NCI-H226 (cell line): ENCODE results near the gene RIC3.
A peak's percentile ranks its signal among the peaks of the same experiment; 100 is the strongest.

Experiments
- DNase-seq: peaks from one replicate; pipeline ENCODE4 v3.0.0-alpha.2; 2015

The RIC3 gene, protein sequence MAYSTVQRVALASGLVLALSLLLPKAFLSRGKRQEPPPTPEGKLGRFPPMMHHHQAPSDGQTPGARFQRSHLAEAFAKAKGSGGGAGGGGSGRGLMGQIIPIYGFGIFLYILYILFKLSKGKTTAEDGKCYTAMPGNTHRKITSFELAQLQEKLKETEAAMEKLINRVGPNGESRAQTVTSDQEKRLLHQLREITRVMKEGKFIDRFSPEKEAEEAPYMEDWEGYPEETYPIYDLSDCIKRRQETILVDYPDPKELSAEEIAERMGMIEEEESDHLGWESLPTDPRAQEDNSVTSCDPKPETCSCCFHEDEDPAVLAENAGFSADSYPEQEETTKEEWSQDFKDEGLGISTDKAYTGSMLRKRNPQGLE

DNA sequence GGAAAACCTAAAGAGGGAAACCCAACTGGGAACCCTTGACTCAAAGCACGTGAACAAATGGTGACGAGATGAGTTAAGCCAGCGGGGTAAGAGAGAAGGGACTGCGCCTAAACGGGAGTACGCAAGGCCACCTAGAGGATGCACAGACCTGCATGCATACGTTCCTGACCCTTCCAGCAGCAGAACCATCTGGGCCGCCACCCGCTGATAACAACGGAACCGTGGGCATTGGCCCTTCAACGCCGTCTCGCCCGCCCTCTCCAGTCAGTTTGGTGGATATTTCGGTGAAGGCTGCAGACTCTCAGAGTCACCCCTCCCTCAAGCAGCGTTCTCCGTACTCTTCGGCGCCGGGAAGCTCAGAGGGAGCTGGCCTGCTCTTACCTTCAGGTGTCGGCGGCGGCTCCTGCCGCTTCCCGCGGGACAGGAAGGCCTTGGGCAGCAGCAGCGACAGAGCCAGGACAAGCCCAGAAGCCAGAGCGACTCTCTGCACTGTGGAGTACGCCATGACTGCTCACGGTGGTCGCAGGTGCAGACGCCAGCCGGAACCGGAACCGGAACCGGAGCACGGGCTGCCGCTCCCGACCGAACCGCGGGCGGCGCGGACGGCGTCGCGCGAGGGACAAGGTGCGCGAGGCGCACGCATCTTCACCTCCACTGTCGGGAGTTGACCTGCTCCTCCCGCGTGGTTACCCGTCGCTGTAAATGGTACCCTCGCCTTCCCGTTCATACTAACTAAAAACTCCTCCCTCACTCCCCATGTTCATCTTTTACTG, at the start of gene RIC3:
RIC3 (minus strand) TSS at position 541 of the 773 bp plus-strand sequence; CDS start at position 505, 36 bp downstream.
- DNase-seq = no peak

DNA sequence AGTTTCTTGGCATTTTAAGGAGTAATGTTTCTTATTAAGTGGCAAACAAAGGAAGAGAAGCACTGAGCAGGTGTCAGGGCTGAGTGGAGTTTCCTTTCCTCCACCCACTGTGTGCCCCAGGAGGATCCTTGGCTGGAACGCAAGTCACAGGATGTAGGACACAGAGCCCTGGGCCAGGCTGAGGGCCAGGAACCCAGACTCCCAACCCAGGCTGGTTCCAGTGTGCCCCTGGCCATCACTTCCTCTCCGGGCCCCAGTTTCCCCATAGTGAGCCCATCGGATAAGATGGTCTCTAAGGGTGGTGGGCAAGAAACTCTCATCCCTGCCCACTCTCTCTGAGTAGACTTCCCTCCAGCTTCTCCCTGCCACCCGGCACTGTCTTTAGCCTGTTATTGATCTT, 49.6 kb upstream of the RIC3 start:
- no peak for DNase-seq

DNA sequence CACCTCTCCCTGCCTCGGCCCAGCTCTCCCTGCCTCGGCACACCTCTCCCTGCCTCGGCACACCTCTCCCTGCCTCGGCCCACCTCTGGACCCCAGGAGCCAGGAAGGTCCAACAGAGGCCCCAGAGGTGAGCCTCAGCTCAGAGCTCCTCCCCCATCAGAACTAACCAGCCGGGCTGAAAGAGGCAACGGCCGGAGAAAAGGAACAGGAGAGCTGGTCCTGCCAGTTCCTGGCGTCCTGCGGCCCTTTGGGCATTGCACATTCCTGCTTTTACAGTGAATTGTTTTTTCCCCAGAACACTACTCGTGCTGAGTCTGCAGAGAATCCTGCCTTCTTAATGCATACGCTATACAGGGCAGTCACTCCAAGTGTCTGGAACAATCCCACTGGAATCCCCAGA, 49.1 kb upstream of the RIC3 start:
- no peak for DNase-seq

DNA sequence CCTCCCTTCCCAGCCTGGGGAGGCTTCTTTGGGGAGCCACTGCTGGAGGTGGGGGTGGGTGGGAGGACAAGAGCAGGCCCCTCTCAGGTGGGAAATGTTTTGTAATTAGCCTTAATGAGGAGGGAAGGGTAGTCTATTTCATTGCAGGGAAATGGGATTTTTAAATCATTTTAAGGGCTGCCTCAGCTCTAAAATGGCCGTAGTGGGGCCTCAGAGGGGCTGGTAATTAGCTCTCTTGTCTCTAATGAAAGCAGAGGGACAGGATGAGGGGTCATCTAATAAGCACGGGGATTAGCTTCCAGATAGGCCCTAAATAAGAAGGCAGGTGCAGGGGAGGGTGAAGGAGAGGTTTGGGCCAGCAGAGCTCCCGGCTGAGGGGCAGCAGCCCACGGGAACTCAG, 48.3 kb upstream of the RIC3 start:
- no peak for DNase-seq

DNA sequence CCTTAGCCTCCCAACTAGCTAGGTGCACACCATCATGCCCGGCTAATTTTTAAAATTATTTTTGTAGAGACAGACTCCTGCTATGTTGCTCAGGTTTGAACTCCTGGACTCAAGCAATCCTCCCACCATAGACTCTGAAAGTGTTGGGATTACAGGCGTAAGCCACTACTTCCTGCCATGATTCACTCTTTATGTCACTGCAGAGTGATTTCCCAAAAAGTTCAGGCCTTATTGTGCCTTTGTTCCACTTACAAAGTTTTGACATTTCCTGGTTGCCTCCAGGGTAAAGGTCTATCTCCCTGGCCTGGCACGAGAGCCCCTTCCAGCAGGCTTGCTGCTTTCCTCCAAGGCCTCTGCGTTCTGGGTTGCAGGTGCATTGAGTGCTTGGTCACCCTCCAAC, 44.6 kb upstream of the RIC3 start:
- DNase-seq = no peak

DNA sequence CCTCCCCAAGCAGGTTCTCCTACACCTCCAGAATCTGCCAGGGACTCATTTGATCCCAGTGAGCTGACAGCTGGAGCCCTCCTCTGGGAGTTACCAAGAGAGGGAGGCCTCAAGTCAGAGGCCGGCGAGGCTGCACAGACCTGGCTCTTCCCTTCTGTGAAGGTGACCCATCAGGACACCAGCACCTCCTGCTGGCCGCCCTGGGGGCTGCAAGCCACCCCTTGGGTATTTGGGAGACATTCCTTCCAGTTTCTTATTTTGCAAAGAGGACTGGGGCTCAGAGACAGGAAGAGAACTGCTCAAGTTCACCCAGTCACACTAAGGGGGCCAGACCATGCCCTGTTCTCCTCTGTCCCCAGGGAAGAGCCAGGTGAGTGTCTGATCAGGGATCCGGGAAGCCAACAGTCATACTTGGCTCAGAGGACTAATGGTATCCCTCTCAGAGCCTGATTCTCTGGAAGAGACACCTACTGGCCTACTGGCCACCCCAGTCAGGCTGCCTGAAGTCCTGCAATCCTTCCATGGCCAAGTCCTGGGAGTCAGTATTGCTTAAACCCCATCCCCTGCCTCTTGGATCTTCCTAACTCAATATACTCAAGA, 40.5 kb upstream of the RIC3 start:
- DNase-seq = no peak

DNA sequence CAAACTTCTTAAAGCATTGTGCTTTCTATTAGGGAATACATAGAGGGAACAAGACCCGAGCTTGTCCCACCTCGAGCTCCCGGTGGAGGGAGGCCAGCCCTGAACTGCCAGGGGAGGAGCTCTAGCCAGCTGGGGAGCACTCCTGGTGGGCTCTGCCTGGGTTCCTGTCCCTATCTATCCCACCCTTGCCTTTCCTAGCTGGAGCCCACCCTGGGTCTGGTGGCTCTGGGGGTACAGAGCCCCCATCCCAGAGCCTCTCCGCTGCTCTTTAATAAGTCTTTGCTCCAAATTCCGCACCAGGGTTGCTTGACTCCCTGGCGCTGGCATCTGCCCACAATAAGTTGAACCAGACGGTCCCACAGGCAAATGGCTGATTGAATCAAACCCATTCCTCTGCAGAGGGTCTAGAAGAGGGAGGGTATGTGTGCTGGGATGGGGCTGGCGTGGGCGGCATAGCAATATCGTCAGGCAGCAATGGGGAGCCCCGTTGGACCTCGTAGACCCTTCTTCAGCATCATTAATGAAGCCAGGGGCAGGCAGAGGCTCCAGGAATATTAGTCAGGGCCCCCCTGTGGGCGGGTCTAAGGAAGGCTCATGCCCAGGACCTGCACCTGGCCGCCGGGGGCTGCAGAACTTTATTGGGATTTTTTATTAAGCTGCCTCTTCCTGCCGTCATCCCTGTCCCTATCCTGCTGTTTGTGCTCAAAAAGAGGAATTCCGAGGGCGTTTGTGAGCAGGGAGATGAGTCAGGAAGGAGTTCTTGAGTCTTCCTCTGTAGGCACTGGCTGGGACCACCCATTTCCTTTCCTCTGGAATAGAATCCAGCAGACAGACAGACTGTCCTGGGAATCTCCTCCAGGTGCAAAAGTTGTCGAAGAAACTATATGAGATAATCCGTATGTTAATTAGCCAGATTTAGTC, 38.5 kb upstream of the RIC3 start:
- no peak for DNase-seq

DNA sequence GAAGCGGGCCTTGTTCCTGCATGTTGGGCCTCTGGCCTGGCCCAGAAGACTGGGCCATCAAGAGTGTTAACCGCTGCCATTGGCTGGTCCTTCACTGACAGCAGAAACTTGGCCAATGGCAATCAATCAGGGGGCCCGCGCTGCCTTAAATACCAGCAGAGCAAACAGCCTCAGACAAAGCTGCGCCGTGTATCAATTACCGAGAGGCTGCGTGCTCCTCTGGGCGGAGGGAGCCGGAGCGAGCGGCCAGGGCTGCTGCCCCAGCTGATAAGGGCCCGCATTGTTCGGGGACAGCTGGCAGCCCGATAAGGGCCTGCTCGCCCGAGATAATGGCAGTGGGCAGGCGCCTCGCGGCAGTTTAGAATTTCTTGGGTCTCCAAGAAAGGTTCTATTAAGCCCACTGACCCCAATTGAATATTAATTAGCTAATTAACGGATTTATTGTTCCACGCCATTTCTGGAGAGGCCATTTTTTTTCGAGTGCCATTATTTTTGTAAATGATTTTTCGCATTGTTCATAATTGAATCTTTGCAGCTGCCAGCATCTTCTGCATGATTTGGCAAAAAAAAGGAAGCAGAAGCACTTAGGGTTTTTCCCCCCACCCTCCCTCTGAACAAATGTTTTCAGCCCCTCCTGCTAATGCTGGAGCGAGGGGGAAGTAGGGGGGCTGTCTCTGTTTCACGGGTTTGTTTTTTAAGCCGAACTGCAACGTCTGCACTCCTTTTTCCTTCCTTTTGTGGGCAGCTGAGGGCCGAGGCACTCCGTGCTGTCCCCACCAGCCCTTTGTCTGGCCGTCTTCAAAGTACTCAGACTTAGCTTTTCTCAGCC, 37.6 kb upstream of the RIC3 start:
- DNase-seq = no peak

DNA sequence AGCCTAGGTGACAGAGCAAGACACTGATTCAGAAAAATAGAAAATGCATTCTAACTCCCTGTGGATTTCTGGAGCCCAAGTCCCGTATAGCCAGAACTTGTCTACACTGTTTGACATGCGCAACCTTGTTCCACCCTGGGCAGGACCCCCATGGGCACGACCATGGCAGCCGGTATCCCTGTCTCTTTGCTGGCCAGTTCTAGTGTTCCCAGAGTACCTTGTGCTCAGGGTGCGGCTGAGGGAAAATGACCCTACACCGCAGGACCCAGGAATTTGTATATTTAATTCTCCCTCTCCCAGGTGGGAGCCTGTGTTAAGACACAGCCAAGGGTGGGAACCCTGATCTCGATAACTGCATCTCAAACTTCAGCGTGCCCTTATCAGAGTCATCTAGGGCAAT, 36.7 kb upstream of the RIC3 start:
- no peak for DNase-seq

DNA sequence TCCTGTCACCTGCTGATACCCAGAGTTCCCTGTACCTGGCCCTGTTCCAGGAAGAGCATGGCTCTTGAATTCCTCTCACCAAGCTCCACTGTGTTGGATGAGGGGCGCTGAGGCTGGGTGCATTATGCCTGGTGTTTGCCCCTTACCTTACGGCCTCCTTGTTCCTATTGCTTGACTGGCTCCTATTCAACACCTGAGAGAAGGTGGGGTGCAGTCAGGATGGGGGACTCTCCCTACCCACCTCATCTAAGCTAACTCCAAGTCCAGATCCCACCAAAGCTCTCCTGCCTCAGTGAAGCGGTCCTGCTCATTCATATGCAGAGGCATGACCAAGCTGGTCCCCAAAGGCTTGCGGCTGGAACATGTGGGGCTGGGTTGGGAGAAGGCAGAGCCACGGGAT, 35.8 kb upstream of the RIC3 start:
- DNase-seq = no peak

DNA sequence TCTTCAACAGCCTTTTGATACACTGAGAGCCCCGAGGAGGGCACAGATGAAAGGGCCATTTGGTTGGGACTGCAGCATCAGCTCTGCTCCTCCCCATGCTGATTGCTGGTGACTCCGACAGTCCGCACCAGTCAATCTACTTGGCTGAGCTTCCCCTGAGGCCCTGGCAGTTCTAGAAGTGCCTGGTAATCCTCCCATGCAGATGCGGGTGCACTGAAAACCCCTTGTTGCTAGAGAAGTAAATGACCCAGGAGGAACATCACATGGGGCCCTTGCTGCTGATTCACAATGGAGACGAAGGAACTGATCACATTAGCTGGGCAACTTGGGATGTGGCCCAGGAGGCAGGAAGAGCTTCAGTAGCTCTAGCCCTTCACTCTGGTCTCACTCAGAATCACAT, 35.2 kb upstream of the RIC3 start:
- DNase-seq = no peak

DNA sequence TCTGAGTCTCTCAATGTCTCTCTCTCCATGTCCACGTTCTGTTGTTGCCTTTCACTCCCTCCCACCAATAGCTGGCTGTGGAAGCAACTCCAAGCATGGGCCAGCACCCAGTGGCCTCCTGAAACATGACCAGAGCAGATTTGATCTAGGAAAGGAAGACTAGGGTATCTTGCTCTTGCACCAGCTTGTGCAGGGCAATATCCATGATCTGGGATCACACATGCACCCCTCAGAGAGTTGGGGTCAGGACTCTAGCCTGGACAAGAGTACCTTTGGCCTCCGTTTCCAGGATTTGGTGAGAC, 34.5 kb upstream of the RIC3 start:
- DNase-seq = no peak

DNA sequence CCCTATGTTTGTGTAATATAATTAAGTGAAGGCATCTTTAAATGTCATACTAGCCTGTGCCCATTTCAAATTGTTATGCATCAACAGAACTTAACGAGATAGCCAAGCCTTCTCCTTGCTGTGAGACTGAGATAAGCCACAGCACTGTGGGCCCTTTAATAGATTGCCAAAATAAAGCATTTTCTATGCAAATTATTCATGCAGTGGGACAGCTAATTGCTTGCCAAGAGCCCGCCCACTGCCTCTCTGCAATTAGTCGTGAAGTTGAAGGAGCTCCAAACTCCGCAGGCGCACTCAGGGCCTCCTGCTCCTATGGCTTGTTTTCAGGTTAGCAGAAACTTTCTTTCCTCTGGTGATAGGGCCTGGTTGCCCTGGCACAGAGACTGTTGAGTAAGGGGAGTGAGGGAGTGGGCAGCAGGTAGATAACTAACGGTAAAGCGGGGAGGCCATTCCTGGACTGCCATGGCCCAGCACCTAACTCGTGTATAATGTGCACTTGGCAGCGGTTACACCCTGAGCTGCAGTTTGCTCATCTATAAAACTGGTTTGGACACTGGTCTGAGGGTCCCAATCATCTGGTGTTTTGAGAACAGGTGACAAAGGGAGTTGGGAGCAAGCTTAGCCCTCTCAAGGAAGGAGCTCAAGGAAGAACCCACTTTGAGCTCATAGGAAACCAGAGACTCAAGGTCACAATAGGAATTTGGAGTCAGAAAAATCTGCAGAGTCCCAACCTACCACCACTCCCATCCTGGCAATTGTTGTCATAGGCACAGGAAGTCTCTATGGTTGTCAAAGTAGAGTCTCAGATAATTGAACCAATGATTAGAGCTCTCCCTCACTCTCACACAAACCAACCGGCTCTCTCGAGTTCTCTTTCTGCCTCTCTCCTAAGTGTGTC, 33.9 kb upstream of the RIC3 start:
- DNase-seq = no peak

DNA sequence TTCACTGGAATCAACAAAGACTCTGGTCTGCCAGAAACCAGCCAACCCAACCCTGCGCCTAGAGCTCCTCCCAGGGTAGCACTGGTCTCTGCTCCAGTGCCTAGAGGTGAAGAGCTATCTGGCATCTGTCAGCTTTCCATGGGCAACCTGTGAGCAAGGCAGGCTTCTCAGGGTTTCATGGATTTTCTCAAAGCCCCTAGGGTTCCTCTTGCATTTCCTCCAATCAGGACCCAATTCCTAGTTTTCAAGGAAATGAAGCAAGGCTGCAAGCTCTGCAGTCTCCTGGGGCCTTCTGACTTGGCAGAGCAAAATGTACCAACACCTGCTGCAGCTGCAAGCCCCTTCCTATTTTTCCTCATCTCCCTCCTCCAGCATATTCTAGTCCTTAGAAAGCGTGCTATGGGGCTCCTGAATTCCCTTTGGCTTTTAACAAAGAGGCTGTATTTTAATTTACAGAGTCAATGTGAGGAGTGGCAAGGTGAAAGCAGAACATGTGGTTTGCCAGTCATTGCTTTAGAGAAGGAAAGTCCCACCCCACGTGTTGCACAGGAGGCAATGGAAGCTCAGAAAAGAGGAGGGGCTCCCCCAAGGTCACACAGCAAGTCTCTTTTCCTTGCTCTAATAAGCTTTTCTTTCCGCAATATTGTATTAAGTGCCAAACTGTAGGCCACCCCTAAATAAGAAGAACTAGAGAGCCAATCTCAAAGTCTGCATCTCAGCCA, 33.0 kb upstream of the RIC3 start:
- DNase-seq = no peak

DNA sequence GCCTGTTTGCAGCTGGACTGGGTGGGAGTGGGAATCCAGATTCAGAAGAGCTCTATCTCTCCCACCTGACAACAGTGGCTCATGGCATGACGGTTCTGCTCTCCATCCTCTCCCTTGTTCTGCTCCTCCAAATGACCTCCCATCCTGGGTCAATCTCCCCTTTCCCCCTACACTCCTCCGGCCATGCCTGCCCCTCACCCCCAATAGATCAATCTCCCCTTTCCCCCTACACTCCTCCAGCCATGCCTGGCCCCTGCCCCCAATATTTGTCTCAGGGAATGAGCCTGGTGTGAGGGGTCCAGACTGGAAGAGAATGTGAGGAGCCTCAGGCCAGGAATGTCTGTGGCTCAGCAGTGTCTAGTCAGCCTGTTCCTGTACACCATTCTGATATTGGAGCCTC, 30.9 kb upstream of the RIC3 start:
- DNase-seq = no peak

DNA sequence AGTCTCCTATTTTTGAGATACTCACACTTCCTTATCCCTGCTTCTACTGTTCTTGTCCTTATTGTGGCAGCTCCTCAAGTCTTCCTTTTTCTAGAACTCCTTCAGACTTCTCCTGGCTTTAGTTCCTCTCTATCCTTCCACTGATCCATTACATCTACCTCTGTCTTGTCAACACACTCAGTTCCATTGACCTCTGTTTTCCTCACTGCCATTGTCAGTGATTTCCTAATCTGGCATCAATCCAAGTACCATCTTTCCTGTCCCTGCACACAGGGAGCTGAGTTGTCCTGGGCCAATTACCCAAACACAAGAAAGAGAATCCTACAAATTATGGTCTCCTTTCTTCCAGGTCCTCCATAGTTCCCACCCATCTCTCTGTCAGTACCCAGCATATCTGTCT, 27.9 kb upstream of the RIC3 start:
- DNase-seq = no peak

DNA sequence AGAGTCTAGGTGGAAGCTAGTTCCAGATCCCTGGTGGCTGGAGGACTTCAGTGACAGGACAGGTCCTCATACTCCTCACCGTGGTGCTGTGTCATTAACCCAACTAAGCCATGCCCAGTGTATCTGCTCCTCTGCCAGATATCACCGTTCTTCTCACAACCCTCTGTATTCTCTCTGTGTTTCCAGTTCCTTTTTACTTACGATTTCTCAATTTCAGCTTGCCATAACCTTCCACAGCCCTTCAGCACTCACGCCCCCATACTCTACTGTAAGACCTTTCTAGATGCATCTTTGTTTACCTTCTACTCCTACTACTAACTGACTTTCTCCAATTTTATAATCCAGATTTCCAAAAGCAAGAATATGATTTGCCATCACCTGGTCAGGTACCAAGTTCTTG, 26.1 kb upstream of the RIC3 start:
- DNase-seq = no peak

DNA sequence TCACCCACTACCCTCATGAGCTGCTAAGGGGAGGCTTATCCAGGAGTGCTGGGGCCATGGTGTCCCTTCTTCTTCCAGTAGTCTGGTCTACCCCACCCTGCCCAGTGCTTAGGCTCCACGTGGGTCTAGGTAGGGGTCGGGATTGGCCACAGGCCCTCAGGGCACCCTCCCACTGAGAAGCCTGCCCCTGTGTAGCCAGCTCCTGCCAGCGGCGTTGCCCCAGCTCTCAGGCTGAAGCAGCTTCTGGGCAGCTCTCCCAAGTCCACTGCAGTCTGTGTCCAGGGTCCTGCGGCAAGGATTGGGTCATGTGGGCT, 24.0 kb upstream of the RIC3 start:
- DNase-seq = no peak

DNA sequence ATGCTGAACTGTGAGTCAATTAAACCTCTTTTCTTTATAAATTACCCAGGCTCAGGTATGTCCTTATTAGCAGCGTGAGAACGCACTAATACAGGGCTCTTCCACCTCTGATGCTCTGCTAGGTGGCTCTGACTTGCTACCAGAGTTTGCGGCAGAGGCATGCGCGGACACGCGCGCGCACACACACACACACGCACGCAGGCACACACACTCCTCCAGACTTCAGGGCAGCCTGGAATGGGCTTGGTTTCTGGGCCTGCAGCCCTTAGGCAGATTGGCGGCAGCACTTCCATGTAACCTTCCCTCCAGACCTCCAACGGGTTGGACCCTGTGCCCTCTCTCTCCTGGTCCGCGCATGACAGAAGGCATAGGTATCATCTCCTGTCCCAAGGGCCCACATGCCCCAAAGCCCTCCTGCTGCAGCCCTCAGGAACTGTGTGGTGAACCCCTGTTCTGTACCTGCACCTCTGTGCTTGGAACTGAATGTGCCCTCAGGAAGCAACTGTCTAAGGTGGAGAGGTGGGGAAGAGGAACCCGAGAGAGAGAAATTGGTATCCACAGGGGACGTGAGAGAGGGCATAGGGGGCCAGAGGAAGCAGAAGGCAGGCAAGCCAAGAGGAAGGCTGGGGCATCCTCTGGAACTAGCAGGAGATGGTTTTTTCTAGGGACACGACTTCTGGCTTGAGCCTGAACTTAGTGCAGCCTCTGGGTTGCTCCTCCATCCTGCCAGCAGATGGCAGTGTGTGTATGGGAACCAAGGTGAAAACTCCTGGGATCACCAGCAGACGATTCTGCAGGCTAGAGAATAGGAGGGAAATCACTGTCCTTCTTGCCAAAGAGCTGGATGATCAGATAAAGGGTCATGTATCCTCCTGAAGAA, 23.4 kb upstream of the RIC3 start:
- DNase-seq = peak; percentile 29

DNA sequence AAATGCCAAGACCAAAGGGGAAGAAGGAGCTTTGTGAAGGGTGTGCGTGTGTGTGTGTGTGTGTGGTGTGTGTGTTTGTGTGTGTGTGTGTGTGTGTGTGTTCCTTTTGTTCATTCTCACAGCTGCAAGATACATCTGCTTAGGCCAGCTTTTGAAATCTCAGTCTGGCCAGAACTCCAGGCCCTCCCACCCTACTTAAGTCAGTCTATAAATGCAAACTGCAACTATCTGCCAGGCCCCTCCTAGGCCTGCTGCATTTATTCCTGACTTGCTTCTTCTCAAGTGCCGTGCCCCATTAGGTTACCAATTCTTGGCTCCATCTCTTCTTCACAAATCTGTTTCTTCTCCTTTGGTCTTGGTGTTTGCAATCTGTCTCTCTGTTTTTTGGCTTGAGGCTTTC, 21.6 kb upstream of the RIC3 start:
- no peak for DNase-seq
